ENCODE measurements around the gene NELFA.

GRCh38 chr4:1948892-1949436 is 59.8 kb downstream of the NELFA start:
- TF ChIP-seq SMC3 (IDR thresholded peaks at IDR 0.05; ENCODE audit: low read length) (no peak), EED (CRISPR knock-in tag; IDR thresholded peaks at IDR 0.05) (no peak), TERF1 (CRISPR knock-in tag; IDR thresholded peaks at IDR 0.05) (no peak)
